Measurements from ENCODE around the gene FAM234B. TPM values are rescaled to one million over a fixed set of nuclear protein-coding genes. Genes with fewer than 3 reads are reported as not detected.

Gene FAM234B
- total RNA-seq, 1 experiment from 2014 or later, result 7.5 TPM

DNA sequence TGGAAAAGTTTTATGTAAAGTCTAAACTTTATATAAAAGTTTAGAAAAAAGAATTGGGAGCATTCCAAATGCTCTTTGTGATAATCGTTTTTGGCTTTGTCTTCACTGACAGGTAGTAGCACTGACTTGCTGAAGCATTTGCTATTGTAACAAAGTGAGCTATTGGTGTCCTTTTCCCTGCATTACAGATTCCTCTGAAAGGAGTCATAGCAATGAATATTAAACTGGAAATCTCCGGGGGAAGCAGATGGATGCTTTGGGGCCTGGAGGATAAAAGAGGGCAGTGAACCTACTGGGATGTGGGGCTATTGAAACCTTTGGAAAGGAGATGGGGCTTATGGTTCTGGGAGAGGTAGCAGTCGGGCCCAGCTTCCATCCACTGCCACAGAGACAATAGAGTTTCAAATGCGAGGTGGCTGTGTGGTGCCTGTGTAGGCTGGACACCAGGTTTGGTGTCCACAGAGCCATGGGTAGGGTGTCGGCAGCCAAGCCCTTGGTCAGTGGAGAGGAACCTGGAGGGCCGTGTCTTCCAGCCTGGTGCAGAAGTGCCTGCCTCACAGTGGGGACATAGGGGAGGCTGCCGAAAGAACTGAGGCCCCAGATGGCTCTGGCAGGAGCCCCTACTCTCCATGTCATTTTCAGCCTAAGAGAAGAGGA lies 49.1 kb downstream of the FAM234B start:
- H3K9me2 ChIP-seq (ENCODE audit: insufficient read depth), result no peaks in the 10 kb centered on the region

DNA sequence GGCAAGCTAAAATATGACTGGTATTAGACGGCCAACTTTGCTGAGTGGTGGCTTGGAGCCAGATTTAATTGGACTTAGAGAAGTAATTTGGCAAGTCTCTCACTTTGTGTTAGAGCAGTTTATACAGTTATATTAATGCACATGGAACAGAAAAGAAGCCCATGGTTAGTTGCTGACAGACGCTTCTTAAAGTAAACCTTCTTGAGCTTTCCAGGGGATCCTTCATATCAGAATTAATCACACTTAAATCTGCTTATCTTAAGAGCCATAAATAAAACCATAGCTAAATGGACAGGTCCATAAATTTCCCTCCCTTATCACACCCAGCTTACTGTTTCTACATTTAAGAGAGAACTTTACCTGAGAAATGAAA lies 49.7 kb downstream of the FAM234B start:
- no peak for DNase-seq
- ChIA-PET CTCF (interaction anchor here (0.5 to 1.5 kb wide), 5 partner anchors 42 to 118 kb away, joined by 3 to 11 read pairs (median 3); no protein-coding TSS in a partner anchor), POLR2A (ENCODE audit: unreplicated experiment) (interaction anchor here (0.8 kb wide), 2 partner anchors 102 to 106 kb away, joined by 3 to 14 read pairs; partner anchors contain the start of gene EMP1)
- BruUV-seq (replicated peaks), result TSS peak; percentile 26
- peaks cover 45% of the 10 kb centered on the region for H3F3A ChIP-seq (ENCODE audit: insufficient read depth, low read depth)
- TF ChIP-seq EZH2 (IDR thresholded peaks at IDR 0.05; ENCODE audit: low read depth), result no peak
- TF ChIP-seq CTCF (conservative IDR thresholded peaks at IDR 0.05), result no peak
- intact Hi-C loops (cut with micrococcal nuclease; ENCODE audit: unreplicated experiment), result loop anchor here (5.0 to 10.0 kb wide), 2 partner anchors 52 to 199 kb away; partner anchors contain the start of genes FAM234B and GPRC5A
- peak overlapping the region; percentile 59 for H3K4me2 ChIP-seq
- H3K27me3 ChIP-seq (ENCODE audit: insufficient read depth, low read depth), result no peaks in the 10 kb centered on the region
- no peaks in the 10 kb centered on the region for H3K9me3 ChIP-seq (ENCODE audit: insufficient read depth, low read depth)
- peaks cover 62% of the 10 kb centered on the region for H3K4me1 ChIP-seq (replicated peaks; ENCODE audit: insufficient read depth)
- no peaks in the 10 kb centered on the region for H3K9me2 ChIP-seq (ENCODE audit: insufficient read depth)
- H3K27ac ChIP-seq, result peak overlapping the region; percentile 80
- no peak overlapping the region for H3K4me3 ChIP-seq
- H3K79me2 ChIP-seq (ENCODE audit: low read depth), result no peaks in the 10 kb centered on the region
- H4K20me1 ChIP-seq (ENCODE audit: insufficient read depth), result no peaks in the 10 kb centered on the region
- H3K36me3 ChIP-seq (ENCODE audit: low read depth), result no peaks in the 10 kb centered on the region
- H2AFZ ChIP-seq, result no peak overlapping the region

More for the DNA sequence above, 49.1 kb downstream of the FAM234B start:
- Histone ChIP-seq H3K79me2 (ENCODE audit: low read depth) (no peaks in the 10 kb centered on the region), H4K20me1 (ENCODE audit: insufficient read depth) (no peaks in the 10 kb centered on the region), H3K9me3 (ENCODE audit: insufficient read depth, low read depth) (no peaks in the 10 kb centered on the region), H3K4me2 (peak overlapping the region; percentile 59), H3K4me1 (replicated peaks; ENCODE audit: insufficient read depth) (peaks cover 60% of the 10 kb centered on the region), H3K4me3 (no peak overlapping the region), H3K27ac (peak overlapping the region; percentile 80), H3K27me3 (ENCODE audit: insufficient read depth, low read depth) (no peaks in the 10 kb centered on the region), H3K36me3 (ENCODE audit: low read depth) (no peaks in the 10 kb centered on the region), H2AFZ (0 out of 2 replicates have a peak overlapping the region, but pooled peaks have one; percentile 19), H3F3A (ENCODE audit: insufficient read depth, low read depth) (peaks cover 42% of the 10 kb centered on the region)
- TF ChIP-seq CTCF (conservative IDR thresholded peaks at IDR 0.05), result no peak
- no peak for TF ChIP-seq EZH2 (IDR thresholded peaks at IDR 0.05; ENCODE audit: low read depth)
- TSS peak; percentile 77 for BruUV-seq (replicated peaks)
- peak; percentile 17 to 80 for DNase-seq
- POLR2A ChIA-PET (ENCODE audit: unreplicated experiment), result interaction anchor here (0.5 to 0.8 kb wide), 8 partner anchors 63 to 427 kb away, joined by 3 to 14 read pairs (median 4); partner anchors contain the start of gene EMP1
- CTCF ChIA-PET, result interaction anchor here (0.5 to 1.5 kb wide), 4 partner anchors 42 to 118 kb away, joined by 3 to 11 read pairs (median 3); no protein-coding TSS in a partner anchor
- intact Hi-C loops (cut with micrococcal nuclease; ENCODE audit: unreplicated experiment), result loop anchor here (5.0 to 10.0 kb wide), 2 partner anchors 51 to 199 kb away; partner anchors contain the start of genes FAM234B and GPRC5A

- Histone ChIP-seq H3K27me3 (ENCODE audit: insufficient read depth, low read depth) (no peaks in the 10 kb centered on the region), H3K4me2 (peak overlapping the region; percentile 59), H3K4me1 (replicated peaks; ENCODE audit: insufficient read depth) (peaks cover 67% of the 10 kb centered on the region), H4K20me1 (ENCODE audit: insufficient read depth) (no peaks in the 10 kb centered on the region), H2AFZ (no peak overlapping the region), H3K36me3 (ENCODE audit: low read depth) (no peaks in the 10 kb centered on the region), H3F3A (ENCODE audit: insufficient read depth, low read depth) (peaks cover 51% of the 10 kb centered on the region), H3K79me2 (ENCODE audit: low read depth) (no peaks in the 10 kb centered on the region), H3K9me2 (ENCODE audit: insufficient read depth) (no peaks in the 10 kb centered on the region), H3K4me3 (no peak overlapping the region), H3K27ac (peak overlapping the region; percentile 80), H3K9me3 (ENCODE audit: insufficient read depth, low read depth) (no peaks in the 10 kb centered on the region)
- TF ChIP-seq CTCF (conservative IDR thresholded peaks at IDR 0.05) (no peak), EZH2 (IDR thresholded peaks at IDR 0.05; ENCODE audit: low read depth) (no peak)
- peak; percentile 30 to 88 for DNase-seq
- intact Hi-C loops (cut with micrococcal nuclease; ENCODE audit: unreplicated experiment), result loop anchor here (5.0 to 10.0 kb wide), 2 partner anchors 52 to 200 kb away; partner anchors contain the start of genes FAM234B and GPRC5A
- ChIA-PET CTCF (interaction anchor here (1.1 kb wide), 1 partner anchor 70 kb away, joined by 5 read pairs; no protein-coding TSS in a partner anchor), POLR2A (ENCODE audit: unreplicated experiment) (no interaction called here)
- no TSS peak for BruUV-seq (replicated peaks)
Measured at GRCh38 chr12:13094367-13094766, 50.2 kb downstream of the FAM234B start.
